Fibroblast of peridontal ligament (primary cell): ENCODE results near the gene LRP5.
A peak's percentile ranks its signal among the peaks of the same experiment; 100 is the strongest.
"Not testable (repeated sequence)": the region's sequence is repeated elsewhere in the genome, so short reads cannot be mapped to it uniquely, and the experiment has no call there.

Experiments used
- DNase-seq: peaks from one replicate; pipeline ENCODE4 v3.0.0-alpha.2; 2010; ENCODE audit errors: extremely low read depth

Gene LRP5

DNA sequence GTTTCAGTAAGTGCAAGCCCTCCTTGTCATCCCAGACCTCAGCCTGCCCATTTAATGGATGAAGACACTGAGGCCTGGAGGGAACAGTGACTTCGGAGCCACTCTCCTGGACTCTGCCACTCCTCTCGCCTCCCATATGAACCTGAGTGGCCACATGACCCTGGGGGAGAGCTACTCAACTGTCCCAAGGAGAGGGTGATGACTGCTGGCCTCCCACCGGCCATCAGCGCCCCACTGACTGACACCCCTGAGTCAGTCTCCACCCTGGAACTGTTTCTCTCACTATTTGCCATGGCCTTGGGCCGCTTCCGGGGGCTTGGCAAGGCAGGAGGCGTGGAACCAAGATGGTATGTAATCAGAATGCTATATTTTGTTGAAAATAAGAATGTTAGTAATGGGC lies 17.1 kb downstream of the LRP5 start:
- DNase-seq: no peak

DNA sequence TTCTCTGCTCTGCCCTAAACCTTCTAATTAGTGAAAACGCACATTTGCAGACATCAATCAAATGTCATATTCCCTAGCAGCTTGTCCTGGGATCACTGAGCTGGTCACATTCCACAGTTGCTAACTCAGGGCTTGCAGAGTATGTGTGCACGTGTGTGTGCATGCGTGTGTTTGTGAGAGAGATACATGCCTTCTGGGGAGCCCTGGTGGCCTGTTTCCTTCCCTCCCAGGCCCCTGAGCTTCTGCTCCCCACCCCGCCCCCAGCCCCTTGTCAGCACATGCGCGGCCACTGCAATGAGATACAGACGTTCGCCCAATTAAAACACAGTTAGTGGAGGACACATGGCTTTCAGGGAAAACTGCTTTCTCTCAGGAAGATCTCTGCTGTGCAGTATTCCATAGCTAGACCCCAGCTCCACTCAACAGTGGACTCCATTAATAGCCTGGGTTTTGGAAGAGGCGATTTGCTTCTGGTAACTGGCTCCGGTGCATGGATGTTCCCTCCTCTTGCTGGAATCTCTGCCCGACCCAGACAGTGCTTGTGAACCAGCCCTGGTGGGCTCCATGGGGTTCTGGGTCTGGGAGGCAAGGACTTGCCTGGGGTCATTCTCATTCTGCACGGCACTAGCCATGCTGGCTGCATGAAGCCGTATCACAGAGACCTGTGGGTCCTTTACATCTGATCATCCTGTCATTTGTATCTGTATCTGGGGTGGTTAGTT lies 17.7 kb downstream of the LRP5 start:
- peak; percentile 24 for DNase-seq

DNA sequence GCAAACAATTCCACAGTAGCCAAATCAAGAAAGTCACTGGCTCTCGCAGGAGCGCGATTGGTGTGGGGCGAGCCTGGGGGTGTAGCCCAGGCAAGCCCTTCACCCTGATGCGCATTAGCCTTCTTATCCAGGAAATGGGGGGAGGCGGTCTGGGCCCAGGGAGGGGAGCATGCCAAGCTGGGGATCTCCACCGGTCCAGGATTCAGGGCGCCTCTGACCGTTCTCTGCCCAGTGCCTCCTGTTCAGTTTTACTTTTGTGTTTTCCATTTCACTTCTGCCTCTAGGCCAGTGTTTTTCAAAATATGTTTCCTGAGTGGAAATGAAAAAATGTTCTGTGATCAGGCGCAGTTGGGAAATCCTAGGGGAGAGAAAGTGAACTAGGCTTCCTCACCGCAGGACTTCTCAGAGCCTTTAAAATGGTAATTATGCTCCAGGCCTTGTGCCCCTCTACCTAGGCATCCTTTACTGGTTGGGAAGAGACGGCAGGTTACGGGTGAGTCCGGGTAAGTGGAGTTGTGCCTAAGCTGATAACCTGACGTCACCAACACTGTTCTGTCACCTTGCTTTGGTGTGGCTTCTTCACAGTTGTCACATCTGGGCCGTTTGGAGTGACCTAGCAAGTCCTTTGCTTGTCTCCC lies 18.4 kb downstream of the LRP5 start:
- no peak for DNase-seq

DNA sequence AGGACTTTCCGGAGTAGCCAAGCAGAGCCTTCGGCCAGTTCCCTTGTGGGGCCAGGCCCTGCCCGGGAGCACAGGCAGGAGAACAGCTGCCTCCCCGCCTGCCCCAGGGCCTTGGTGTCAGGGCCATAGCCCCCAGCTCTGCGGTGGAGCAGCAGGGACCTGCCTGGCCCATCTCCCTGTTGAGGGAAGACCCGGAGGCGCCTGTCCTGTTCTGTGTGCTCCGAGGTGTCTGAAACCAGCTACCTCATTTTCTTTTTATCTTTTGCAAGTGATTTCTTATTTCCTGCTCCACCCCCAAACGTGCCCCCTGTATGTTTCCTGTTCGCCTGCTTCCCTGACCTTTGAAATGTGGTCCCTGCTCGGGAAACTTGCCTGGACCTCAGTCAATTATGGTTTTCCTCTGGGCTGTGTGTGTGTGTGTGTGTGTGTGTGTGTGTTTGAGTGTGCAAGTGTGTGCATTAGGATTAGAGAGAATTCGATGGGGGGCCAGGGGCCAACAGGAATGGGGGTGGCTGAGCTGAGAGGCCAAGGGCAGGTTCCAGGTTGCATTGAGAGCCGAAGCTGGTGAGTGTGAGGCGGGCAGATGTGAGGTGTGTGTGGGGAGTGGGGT lies 19.1 kb downstream of the LRP5 start:
- DNase-seq: no peak

DNA sequence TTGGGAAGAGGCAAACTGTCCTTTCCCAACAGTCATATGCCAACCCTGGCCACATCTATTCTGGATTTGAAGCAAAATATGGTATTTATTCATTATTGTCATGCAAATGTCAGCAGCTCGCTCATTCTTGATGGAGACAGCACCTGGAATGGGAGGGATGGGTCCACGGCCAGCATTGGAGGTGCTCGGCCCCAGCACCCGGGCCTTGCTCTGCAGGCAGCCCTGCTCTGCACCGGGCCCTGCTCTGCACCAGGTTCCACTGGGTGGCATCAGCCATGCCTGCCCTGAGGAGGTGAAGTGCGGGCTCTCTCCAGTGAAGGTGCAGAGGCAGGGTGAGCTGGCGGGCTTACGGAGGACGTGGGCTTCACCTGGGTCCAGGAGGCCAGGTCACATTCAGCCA lies 19.8 kb downstream of the LRP5 start:
- no peak for DNase-seq

DNA sequence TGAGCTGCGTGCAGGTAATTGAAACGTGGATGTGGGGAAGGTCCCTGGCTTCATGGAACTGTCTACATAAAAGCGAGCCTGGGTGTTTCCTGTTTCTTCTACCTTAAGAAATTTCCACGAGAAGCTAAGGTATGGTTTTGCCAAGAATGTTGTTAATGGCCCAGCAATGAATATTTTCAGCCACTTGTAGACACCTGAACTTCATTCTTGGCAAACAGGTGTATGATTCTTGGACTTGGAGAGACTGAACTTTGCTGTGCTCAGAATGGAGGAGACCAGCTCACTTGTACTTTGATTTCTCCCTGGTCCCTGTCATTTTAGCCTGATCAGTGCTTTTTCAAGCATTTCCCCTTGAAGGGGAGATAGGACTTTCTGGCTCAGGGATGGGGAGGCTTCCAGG lies 20.8 kb downstream of the LRP5 start:
- no peak for DNase-seq

DNA sequence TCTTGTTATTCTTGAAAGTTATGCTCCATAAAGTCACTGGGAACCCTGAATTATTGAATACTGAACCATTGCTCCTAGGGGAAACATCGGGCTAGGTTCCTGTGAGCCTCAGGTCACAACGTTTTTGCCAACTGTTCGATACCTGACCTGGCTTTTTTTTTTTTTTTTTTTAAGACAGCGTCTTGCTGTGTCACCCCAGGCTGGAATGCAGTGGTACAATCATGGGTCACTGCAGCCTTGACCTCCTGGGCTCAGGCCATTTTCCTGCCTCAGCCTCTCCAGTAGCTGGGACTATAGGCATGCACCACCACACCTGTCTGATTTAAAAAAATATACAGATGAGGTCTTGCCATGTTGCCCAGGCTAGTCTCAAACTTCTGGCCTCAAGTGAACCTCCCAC lies 22.5 kb downstream of the LRP5 start:
- no peak for DNase-seq

DNA sequence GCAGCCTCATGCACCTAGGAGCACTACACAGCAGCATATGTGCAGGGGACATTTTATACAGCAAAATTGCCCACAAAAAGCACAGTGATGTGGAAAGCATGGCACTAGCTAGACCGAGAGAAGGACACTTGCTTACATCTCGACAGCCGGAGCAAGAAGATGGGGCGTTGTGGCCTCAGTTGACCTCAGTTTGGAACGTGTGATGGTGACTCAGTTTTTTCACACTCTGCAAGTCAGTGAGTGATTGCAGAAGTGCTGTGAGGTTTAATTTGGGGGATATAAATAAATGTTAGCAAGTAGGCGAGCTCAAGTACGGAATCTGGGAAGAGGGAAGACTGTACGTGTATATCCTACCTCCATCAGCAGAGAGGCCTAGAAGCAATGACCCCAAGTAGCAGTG lies 23.3 kb downstream of the LRP5 start:
- DNase-seq: no peak

DNA sequence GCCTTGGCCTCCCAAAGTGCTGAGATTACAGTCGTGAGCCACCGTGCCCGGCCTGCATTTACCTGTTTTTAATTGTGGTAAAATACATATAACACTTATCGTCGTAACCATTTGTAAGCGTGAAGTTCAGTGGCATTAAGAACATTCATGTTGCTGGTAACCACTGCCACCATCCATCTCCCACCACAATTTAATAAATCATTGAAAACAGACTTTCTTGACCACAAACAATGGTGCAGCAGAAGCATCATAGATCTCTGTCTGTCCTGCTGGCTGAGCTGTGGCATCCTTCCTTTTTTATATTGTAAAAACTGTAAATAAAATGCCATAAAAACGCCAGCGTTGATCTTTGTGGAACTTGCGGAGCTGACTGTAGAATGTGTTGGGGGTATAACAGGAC lies 24.3 kb downstream of the LRP5 start:
- DNase-seq: no peak

DNA sequence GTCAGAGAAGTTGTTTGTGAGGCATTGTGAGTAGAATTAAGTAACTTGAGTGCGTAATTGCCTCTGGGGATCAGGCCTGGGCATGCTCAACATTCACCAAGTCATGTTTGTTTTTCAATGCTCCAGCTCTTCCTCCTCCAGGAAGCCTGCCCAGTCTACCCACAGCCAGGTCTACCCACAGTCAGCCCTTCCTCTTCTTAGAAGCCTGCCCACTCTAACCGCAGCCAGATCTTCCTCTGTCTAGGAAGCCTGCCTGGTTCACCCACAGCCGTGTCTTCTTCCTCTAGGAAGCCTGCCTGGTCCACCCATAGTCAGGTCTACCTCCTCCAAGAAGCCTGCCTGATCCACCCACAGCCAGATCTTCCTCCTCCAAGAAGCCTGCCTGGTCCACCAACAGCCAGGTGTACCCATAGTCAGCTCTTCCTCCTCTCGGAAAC lies 25.0 kb downstream of the LRP5 start:
- peak; percentile 28 for DNase-seq

DNA sequence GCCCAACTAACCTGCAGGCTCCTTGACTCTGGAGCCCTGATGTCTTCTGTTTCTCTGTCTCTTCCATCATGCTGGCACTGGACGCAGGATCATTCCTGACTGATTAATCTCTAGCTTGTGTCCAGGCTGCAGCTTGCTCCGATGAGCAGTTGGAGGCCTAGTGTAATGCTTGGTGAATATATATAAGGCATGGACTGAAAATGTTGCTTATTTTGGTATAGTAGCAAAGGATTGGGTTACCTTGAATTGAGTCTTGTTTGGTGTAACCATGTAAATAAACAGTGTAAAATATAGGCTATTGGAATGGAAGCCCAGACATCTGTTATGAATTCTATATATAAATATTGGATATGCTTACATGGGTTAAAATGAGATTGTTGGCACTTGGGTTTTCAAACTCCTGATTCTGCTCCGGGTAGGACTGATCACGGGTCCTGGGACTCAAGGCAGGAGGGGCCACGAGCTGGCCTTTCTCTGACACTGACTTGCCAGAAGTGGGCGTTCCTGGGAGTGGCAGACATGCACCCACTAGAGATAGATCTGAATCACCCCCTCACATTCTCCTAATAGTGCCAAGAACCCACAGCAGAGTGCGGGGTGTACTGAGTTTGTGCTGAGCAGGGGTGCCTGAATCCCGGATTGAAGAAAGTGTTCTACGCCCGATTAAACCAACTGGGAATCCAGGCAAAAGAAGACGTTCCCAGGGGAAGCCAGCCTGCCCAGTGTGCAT lies 25.8 kb downstream of the LRP5 start:
- DNase-seq: peak; percentile 99

DNA sequence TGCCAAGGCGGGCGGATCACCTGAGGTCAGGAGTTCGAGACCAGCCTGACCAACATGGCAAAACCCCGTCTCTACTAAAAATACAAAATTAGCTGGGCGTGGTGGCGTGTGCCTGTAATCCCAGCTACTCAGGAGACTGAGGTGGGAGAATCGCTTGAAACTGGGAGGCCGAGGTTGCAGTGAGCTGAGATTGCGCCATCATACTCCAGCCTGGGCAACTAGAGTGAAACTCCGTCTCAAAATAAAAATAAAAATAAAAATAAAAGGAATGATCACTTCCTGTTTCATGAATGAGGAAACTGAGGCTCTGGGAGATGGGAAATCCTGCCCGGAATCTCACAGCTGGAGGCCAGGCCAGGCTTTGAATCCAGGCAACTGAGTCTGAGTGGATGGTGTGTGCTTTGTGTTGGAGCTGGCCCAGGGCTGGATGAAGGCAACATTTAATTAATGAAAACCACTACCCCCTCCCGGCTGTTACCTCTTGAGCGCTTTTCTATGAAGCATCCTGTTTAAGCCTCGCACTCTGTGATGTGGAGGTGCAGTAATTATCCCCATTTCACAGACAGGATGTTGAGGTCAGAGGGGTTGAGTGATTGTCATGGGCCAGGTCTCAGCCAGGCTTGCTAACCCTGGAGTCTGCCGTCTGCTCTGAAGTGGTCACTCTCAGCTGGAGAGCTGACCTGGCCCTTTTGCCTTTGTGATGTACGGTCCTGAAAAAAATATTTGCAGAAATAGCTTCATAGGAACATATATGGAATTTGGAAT lies 27.8 kb downstream of the LRP5 start:
- no peak for DNase-seq

DNA sequence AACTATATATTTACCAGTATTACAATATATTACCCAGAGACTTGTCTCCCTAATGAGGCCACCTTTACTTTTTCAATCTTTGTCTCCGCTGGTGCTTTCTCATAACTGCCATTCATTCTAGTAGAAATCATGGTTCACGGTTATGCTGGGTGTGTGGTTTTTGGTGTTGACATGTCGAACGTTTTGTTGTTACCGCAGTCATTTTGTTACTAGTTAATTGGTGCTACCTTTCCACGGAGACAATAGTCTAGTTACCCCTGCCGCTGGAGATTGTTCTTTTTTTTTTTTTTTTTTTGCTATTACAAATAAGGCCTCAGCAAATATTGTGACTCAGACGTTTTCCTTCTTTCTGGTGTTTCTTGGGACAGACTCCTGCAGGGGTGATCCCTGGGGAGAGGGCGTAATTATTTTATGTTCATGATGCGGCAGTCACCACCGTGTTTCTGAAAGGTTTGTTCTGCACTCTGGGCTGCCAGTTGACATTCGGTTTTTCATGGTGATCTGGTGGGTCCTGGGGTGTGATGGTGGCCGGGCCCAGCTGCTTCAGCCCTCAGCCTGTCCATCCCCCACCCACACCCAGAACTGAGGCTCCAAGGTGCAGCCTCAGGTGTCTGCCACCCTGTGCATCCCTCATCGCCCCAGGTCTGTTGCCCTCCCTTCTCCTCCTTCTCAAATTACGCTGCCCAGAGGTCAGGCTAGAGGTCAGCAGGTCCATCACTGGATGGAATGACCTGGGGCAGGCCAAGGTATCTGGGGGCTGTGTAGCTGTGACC lies 28.6 kb downstream of the LRP5 start:
- DNase-seq: no peak

DNA sequence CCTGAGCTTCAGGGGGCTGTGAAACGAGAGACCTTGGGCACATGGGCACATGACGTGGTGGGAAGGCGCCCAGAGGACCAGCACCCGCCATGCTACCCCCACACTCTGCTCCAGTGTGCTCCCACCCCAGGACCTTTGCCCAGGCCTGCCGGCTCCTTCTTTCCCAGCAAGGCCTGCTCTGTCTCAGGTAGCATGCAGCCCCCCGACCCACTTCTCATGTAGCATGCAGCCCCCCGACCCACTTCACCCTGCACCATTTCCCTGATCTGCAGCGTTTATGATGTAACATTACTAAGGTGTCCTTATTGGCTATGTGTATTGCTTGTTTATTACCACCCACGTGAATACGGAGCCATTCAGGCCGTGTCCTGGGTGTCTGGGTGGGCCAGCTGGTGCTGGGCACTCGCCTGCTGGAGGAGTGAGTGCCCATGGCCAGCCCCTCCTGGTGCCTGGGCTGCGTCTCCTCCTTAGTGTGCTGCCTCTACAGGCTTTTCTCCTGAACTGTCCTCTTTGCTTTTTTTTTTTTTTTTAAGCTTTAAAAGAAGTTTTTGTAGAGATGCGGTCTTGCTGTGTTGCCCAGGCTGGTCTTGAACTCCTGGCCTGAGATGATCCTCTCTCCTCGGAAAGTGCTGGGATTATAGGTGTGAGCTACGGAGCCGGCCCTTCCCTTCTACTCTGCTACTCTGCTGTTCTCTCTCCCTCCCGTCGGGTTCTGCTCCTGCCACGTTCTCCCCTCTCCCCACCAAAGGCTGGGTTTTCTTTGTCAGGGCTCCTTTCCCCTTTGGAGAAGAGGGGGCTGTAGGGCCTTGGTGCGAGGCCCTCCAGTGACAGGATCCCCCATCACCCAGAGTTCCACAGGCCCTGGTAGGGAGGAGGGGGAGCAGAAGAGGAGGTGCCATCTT lies 29.4 kb downstream of the LRP5 start:
- no peak for DNase-seq

DNA sequence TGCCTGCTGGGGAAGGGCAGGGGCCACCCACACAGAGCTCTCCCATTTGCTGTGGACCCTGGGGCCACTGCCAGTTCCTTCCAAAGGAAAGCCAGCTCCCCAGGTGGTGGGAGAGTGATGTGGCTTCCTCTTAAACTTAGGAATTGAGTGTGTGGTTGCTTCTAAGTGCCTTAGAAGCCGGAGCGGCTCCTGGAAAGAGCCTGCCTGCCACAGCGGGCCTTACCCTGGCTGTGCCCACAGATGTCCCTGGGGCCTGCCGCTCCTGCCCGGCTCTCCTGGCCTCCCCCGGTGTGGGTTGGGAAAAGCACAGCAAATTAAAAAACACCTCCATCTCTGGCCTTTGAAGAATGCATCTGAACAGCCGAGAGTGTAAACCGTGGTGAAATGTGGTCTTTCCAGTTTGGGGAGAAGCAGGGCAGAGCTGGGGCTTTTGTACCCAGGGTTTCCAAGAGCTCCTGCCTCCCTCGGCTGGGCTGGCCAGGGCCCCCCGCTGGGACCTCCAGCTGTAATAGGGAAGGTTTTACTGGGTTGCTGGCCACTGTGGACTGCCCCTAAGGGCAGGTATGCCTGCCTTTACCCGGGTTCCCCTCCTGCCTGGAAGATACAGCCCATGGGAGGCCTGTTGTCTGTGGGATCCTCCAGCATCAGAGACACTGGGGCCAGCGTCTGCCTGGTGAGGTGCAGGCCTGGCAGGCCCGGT lies 30.2 kb downstream of the LRP5 start:
- no peak for DNase-seq

DNA sequence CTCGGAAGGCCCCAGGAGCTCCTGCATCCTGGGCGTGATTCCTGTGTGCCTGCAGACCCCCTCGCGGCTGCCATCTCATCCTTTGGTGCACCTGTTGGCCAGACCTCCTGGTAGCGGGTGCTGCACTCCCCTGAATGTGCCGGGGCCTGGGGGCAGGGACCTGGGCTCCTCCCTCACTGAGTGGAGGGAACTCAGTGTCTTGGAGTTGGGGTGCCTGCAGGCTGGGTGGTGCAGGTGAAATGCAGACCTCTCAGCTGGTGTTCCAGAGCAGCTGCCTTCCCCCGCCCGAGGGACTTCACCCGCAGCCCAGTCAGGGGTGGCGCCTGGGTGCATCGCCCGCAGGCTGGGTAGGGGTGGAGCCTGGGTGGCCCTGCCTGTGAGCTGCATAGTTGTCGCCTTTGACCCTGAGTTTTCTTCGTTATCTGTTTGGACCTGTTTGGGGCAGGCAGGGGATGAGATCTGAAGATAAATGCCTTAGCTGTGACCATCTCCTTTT lies 31.4 kb downstream of the LRP5 start:
- DNase-seq: no peak

DNA sequence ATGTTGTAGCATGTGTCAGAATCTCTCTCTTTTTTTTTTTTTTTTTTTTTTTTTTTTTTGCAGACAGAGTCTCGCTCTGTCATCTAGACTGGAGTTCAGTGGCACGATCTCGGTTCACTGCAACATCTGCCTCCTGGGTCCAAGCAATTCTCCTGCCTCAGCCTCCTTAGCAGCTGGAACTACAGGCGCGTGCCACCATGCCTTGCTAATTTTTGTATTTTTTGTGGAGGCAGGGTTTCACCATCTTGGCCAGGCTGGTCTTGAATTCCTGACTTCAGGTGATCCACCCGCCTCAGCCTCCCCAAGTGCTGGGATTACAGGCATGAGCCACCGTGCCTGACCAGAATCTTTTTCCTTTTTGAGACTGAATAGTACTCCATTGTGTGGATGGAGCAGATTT lies 32.4 kb downstream of the LRP5 start:
- DNase-seq: not testable (repeated sequence)

DNA sequence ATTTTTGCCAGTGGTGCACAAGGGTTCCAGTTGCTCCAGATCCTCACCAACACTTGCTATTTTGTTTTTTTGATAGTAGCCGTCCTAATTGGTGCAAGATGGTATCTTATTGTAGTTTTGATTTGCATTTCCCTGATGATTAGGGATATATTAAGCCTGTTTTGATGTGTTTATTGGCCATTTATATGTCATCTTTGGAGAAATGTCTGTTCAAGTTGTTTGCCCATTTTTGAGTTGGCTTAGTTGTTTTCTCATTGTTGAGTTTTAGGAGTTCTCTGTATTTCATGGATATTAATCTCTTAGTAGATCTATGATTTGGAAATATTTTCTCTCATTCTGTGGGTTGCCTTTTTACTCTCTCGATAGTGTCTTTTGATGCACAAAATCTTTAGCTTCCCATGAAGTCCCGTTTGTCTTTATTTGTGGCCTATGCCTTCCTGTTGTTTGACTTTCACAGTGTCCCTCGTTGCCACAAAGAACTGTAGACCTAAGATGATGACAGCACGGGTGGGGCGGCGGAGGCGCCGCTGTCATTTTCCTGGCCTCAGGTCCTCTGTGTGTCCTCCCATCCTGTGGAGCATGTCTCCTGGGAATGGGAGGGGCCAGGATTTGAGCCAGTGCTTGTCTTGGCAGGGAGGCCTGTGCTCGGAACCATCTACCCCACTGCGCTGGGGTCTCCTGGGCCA lies 33.5 kb downstream of the LRP5 start:
- no peak for DNase-seq

DNA sequence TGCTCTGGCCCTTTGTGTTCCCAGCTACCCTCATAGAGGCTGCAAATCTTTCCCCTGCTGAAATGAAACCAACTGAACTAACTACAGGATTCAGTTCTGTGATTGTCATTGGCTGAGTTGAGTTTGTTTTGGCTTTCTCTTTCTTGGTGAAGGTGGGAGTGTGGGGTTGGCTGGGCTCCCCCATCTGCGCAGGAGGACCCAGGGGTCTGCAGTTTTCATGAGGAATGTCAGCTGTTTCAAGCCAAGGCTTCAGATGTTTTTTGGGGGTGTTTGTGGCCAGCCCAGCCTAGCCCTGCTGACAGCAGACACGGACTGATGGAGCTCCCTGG lies 34.0 kb downstream of the LRP5 start:
- DNase-seq: no peak
